HS-5 (cell line): ENCODE results near the gene PIK3CD.

Experiments
- DNase-seq: peaks from one replicate; pipeline ENCODE4 v3.0.0-alpha.2; 2012; ENCODE audit warnings: low read depth

The PIK3CD gene

DNA sequence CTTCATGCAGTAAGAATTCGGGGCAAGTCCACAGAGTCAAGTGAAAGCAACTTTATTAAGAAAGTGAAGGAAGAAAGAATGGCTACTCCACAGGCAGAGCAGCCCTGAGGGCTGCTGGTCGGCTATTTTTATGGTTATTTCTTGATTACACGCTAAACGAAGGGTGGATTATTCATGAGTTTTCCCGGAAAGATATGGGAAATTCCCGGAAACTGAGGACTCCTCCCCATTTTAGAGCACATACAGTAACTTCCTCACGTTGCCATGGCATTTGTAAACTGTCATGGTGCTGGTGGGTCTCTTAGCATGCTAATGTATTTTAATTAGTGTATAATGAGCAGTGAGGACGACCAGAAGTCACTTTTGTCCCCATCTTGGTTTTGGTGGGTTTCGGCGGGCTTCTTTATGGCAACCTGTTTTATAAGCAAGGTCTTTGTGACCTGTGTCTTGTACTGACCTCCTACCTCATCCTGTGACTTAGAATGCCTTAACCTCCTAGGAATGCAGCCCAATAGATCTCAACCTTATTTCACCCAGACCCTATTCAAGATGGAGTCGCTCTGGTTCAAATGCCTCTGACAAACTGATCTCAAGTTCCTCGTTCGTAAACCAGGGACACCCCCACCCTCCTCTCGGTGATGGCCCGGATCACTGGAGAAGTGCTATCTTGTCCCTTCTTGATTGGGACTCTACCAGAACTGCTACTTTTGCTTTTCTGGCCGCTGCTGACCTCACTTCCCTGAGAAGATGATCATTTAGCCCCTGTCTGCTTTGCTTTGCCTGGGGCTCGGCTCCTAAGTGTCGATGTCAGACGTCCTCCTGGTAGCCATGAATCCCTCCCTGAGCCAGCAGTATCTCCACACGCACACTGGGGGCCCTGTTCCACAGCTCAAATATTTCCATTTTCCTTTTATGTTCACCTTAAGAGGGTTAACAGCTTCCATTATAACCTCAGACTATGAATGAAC is 123.5 kb downstream of the PIK3CD start:
- DNase-seq = no peak

DNA sequence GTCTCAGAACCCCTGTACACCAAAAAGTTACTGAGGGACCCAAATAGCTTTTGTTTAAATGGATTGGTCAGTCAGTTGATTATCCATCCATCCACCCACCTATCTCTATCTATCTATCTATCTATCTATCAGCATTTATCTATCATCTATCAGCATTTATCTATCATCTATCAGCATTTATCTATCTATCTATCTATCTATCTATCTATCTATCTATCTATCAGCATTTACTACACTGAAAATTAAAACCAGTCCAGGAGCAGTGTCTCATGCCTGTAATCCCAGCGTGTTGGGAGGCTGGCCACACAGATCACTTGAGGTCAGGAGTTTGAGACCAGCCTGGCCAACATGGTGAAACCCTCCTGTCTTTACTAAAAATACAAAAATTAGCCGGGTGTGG is 125.2 kb downstream of the PIK3CD start:
- no peak for DNase-seq
